ENCODE measurements around the gene PDGFD.

GRCh38 chr11:104183593-104183992 lies 19.6 kb upstream of the PDGFD start:
- no peak for TF ChIP-seq EP300 (IDR thresholded peaks at IDR 0.05; ENCODE audit: borderline replicate concordance in 1 of 2, low read depth in 1 of 2, low read length in 1 of 2)
- no peak for TF ChIP-seq NFIC (IDR thresholded peaks at IDR 0.05; ENCODE audit: borderline replicate concordance)
- TF ChIP-seq RFX5 (IDR thresholded peaks at IDR 0.05; ENCODE audit: low read length): no peak
- no peak for TF ChIP-seq IRF3 (IDR thresholded peaks at IDR 0.05; ENCODE audit: low read depth, low read length)
- no peak for TF ChIP-seq CTCF (IDR thresholded peaks at IDR 0.05)
